ENCODE data around the gene ETFA. TPM values are rescaled to one million over a fixed set of nuclear protein-coding genes. Genes with fewer than 3 reads are reported as not detected.

The ETFA gene
- total and polyA plus RNA-seq, 2 of the 8 experiments (the other 6 are each of a cell fraction or from before 2014, with no cell fraction given): 60.9 to 90.0 TPM

GRCh38 chr15:76208084-76208785 is 103.0 kb downstream of the ETFA start (continued):
- TF ChIP-seq SP1 (IDR thresholded peaks at IDR 0.05; ENCODE audit: low read depth, low read length): no peak
- no peak for TF ChIP-seq SIX5 (IDR thresholded peaks at IDR 0.05; ENCODE audit: low read depth, low read length)
- no peak for TF ChIP-seq YY1 (IDR thresholded peaks at IDR 0.05; ENCODE audit: low read depth, low read length)
- no peak for TF ChIP-seq POU5F1 (IDR thresholded peaks at IDR 0.05; ENCODE audit: low read depth, low read length)
- TF ChIP-seq CBX5 (IDR thresholded peaks at IDR 0.05; ENCODE audit: low read depth, low read length): no peak
- no peak for TF ChIP-seq PHF8 (conservative IDR thresholded peaks at IDR 0.05; ENCODE audit: low read depth, low read length)

Measured in H1 (cell line).